RPMI7951 (cell line): ENCODE measurements around the gene NUP188. TPM values are rescaled to one million over a fixed set of nuclear protein-coding genes. Genes with fewer than 3 reads are reported as not detected.

ENCODE experiments used
- DNase-seq: peaks from one replicate; pipeline ENCODE4 v3.0.0-alpha.2; 2012; ENCODE audit warnings: low read depth
- total RNA-seq: library from RNA; depleted of rRNA; stranded (reverse); fragments of >200 nt; shearing (Covaris generic); gene quantifications from 2 replicates; pipeline ENCODE4 v1.2.3, GENCODE V29; 2014

The NUP188 gene
- total RNA-seq, 1 experiment from 2014 or later, result 33.4 TPM

DNA sequence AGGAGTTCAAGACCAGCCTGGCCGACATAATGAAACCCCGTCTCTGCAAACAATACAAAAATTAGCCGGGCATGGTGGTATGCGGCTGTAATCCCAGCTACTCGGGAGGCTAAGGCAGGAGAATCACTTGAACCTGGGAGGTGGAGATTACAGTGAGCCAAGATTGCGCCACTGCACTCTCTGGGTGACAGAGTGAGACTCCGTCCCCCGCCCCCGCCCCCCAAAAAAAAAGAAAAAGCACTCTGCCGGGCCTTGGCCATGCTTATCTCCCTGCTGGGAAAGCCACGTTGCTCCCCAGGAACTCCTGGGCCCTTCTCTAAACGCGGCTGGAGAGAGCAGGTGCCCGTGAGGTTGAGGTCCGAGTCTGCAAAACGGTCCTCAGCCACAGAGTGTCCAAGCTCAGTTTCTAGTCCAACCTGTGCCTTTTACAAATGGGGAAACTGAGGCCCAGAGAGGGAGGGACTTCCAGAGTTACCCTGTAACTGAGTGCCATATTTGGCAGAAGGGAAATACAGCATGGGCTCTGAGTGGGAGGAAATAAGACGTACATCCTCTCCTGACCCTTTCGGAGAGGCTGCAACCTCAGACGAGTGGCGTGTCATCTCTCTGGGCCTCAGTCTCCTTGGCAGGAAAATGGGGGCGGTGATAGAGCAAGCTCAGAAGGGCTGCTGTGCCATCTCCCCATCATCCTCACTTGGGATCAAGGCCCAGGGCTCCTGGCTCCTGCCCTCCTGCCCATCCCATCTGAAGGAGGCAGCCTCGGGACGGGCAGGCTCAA lies 33.3 kb upstream of the NUP188 start:
- DNase-seq, result no peak

DNA sequence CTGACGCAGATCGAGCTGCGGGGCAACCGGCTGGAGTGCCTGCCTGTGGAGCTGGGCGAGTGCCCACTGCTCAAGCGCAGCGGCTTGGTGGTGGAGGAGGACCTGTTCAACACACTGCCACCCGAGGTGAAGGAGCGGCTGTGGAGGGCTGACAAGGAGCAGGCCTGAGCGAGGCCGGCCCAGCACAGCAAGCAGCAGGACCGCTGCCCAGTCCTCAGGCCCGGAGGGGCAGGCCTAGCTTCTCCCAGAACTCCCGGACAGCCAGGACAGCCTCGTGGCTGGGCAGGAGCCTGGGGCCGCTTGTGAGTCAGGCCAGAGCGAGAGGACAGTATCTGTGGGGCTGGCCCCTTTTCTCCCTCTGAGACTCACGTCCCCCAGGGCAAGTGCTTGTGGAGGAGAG lies 31.3 kb upstream of the NUP188 start:
- DNase-seq, result peak; percentile 48

DNA sequence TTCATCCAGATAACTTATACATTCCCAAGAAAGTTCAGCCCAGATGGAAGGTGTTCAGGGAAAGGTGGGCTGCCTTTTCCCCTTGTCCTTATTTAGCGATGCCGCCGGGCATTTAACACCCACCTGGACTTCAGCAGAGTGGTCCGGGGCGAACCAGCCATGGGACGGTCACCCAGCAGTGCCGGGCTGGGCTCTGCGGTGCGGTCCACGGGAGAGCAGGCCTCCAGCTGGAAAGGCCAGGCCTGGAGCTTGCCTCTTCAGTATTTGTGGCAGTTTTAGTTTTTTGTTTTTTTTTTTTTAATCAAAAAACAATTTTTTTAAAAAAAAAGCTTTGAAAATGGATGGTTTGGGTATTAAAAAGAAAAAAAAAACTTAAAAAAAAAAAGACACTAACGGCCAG lies 30.8 kb upstream of the NUP188 start:
- DNase-seq, result no peak

DNA sequence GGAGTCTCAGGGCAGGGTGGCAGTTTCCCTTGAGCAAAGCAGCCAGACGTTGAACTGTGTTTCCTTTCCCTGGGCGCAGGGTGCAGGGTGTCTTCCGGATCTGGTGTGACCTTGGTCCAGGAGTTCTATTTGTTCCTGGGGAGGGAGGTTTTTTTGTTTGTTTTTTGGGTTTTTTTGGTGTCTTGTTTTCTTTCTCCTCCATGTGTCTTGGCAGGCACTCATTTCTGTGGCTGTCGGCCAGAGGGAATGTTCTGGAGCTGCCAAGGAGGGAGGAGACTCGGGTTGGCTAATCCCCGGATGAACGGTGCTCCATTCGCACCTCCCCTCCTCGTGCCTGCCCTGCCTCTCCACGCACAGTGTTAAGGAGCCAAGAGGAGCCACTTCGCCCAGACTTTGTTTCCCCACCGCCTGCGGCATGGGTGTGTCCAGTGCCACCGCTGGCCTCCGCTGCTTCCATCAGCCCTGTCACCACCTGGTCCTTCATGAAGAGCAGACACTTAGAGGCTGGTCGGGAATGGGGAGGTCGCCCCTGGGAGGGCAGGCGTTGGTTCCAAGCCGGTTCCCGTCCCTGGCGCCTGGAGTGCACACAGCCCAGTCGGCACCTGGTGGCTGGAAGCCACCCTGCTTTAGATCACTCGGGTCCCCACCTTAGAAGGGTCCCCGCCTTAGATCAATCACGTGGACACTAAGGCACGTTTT lies 30.2 kb upstream of the NUP188 start:
- no peak for DNase-seq

DNA sequence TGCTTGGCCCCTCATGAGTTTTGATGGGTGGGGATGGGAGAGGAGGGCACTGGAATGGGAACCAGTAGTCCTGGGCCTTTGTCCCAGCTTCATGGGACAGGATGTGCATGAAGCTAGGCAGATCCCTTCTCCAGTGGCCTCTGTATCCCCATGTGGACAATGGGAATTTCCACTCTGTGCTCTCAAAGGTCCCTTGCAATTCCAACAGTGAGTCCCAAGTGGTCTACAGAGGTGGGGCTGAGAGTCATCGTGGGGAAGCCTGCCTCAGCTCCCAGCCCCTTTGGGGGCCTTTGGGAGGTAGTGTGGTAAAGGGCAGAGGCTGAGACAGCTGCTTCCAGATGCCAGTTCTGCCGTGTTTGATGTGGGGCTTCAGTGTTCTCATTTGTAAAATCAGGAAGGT lies 28.6 kb upstream of the NUP188 start:
- no peak for DNase-seq

DNA sequence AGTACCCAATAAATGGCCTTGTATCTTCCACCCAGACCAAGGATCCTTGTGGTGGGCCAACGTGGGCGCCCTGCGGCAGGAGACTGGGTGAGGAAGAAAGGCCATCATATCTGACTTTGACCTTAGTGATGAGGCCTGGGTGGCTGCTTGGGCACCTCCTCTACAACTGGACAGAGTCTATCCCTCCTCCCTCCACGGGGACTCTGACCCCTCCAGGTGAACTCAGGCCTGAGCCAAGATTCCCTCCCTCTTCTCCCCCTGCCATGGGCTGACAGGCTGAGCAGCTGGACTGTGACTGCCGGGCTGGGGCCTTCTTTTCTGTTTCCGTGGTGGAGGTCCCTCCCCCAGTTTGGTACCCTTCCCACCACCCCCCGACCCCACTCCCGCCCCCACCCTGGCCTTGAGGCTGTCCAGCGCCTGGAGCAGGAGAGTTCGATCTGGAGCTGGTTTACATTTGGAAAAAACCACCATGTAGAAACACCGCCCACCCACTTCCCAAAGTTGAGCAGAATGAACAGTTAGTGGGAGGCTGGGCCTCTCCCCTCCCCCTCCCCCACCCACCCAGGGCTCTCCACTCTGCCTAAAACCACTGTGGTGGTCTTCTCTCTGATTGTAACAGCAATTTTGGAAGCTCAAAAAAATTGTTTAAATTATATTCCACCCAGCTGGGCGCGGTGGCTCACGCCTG lies 28.0 kb upstream of the NUP188 start:
- DNase-seq, result no peak

DNA sequence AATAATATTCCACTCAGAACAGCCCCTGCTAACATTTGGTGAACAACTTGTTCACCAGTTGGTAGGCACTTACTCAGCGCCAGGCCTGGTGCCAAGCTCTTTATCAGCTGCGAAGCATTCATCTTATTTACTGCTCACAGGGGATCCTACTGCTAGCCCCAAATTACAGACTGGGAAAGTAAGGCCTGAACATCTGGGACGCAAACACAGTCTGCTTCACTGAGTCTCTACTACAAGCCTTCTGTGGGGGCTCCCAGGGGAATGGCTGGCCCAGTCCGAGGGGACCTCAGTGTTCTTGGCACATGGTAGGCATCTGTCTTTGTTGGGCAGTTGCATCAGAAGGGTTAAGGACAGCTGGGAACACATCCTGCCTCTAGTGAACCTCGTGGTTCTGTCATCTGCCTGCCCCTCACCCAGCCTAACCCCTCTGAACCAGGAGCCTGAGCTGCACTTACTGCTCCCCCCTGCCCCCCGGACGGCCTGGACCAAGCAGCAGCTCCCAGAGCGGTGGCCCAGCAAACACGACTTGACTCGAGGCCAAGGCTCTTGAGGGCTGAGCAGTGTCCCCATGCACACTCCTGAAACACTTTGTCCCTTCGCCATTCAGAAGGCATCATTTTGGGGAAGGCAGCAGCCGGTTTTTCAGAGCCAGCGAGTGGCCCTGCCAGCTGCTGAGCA lies 27.0 kb upstream of the NUP188 start, which contains the start of gene PHYHD1:
TSS of gene PHYHD1 (plus strand) at position 602 of the 678 bp plus-strand sequence. CDS start 1,342 bp downstream, outside the sequence.
- DNase-seq, result peak; percentile 40

DNA sequence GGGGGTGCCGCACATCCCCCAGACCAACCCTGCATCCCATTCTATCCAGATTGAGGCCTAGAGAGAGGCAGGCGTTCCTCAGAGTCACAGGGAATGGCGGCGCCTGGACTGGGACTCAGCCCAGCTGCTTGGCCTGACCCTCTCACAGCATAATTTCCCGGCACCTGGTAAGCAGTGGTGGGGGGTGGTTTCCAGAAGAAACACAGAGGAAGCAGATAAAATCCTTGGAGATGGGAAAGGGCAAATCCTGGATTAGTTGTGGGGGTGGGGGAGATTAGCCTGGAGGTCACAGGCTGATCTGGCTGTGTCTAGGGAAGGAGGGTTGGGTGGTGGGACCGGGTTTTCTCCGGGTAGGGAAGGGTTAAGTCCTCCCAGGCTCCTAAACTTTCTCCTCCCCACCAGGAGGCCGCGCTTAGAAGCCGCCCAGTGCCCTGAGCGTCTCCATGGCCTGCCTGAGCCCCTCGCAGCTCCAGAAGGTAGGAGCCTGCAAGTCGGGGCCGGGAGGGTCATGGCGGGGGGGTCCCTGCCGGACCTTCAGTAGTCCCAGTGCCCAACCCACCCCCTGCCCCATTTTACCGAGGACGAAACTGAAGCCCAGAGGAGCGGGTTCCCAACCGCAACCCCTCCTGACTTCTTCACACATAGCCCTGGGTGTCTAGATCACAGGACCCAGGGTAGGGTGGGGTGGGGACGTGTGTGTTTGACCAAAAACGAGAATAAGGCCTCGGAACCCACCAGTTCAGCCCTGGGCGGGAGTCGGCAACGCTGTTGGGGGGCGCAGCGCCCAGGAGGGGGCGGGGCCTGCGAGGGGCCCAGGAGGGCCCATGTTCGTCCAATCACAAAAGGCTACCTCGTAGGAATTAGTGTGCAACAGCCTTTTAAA lies 25.4 kb upstream of the NUP188 start:
- DNase-seq, result peak; percentile 15

DNA sequence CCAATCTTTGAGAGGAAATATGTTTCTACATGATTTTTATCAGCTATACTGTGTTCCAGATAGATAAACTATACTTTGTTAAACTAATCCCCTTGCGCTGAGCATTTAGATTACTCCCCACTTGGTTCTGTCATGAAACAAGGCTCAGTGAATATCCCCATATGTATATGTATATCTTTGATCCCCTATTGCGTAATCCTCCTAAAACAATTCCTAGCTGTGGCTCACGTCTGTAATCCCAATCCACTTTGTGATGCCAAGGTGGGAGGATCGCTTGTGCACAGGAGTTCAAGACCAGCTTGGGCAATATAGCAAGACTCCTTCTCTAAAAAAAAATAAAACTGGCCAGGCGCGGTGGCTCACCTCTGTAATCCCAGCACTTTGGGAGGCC lies 24.0 kb upstream of the NUP188 start:
- no peak for DNase-seq

DNA sequence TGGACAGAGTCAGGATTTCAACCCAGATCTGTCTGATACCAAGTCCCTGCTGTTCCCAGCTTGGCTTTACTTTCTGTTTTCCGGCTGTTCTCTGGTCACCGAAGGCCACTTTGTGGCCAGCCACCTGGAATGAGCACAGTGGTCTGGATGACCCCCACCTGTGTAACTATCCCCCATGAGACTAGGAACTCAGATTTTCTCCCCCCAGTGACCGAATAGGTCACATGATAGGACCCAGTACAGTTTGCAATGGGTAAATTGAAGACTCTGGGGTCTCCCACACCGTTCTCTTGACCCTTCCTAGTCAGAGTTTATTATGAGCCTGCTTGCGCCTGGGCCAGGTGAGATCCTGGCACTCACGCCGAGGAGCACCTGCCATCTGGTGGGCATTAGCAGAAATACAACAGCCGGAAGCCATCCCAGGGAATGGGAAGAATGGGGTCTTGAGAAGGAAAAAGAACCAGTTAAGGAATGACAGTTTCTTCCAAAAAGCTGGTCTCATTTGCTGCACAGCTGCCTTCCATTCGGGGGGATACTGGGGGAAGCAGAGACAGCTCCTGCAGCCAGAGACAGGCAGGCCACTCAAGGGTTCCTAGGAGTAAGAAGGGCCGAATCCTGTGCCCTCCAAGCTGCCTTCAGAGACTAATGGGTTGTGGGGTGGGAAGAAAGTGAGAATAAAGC lies 19.6 kb upstream of the NUP188 start:
- peak; percentile 30 for DNase-seq

DNA sequence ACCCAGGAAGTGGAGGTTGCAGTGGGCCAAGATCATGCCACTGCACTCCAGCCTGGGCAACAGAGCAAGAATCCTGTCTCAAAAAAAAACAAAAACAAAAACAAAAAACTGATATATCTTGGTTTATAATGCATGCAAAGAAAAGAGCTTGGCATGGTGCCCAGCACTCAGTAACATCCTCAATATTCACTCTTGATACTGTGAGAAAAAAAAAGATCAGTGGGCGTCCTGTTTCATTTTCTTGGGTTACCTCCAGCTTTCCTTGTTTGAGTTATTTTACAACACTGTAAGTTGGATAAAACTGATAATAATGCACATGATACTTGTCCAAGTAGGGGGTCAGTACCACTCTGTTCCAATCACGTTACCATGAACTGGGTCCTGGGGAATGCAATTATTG lies 18.9 kb upstream of the NUP188 start:
- DNase-seq, result no peak

DNA sequence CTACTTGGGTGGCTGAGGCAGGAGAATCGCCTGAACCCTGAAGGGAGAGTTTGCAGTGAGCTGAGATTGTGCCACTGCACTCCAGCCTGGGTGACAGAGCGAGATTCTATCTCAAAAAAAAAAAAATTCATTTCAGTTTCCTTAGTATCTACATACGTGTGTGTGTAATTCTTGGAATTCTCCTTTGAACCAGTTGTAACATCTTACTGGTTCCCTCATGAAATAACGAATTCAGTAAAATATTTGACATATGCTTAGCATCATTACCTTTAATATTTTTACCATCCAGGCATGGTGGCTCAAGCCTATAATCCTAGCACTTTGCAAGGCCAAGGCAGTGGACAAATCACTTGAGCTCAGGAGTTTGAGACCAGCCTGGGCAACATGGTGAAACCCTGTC lies 17.9 kb upstream of the NUP188 start:
- DNase-seq, result no peak

DNA sequence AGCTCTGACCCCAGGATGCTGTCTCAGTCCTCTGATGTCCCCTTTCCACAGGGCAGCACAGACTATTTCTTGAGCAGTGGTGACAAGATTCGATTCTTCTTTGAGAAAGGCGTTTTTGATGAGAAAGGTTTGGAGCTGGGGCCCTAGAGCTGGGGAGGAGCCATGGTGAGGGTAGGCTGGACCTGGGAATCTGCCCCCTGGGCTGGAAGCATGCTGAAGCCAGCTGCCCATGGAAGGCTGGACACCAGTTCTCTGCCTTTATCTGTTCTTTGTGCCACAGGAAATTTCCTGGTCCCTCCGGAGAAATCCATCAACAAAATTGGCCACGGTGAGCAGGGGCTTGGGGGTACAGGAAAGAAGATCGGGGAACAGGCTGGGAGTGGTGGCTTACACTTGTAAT lies 13.8 kb upstream of the NUP188 start:
- no peak for DNase-seq

DNA sequence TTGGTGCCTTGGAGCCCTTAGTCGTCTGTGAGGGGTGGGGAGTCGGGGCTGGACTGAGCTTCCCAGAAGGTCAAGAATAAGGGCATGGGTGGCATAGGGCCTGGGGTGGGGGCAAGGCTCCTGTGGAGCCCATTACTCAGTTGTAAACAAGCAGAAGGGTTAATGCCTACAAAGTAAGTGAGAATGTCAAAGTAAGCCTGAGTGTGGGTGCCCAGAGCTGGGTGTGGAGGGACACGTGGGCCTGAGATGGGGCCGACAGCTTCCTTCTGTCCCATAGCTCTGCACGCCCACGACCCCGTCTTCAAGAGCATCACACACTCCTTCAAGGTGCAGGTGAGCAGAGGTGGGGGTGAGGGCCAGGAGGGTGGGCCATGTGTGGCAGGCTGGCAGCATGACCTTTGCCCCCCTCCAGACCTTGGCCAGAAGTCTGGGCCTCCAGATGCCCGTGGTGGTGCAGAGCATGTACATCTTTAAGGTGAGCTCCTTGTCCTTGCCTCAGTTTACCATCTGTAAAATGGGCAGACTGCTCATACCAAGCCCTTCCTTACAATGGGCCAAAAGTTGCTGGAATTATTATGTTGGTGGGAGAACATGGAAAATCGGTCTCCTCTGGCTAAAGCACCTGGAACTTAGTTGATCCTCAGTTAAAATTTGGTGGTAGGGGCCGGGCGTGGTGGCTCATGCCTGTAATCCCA lies 11.2 kb upstream of the NUP188 start:
- DNase-seq, result no peak

DNA sequence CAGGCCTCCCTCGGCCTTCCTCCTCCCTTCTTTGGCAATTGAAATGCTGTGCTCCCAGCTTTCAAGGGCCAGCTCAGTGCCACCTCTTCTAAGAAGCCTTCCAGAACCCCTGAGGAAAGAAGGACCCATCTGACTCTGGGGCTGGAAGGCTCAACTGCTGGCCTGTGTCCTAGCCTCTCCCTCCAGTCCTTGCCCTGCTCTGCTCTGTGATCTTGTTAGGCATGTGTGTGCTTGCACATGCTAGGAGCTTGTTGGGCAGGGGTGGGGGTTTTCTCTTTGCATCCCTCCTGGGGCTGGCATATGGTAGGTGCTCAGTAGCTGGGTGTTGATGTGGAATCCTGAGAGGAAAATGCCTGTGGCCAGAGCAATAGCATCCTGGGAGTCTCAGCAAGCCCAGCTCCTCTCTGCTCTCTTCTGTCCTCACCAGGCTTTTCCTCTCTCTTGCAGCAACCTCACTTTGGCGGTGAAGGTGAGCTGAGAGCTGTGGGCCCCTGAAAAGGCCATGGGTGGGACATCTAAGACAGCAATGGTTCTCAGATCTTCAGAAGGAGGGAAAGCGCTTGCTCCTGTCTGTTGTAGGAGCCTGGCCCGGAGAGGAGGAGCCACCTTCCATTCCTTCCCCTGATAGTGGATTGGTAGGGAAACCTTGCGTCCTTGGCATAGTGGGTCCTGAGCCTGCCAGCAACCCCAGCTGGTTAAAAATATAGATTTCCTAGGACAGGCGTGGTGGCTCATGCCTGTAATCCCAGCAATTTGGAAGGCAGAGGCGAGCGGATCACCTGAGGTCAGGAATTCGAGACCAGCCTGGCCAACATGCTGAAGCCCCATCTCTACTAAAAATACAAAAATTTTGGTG lies 10.0 kb upstream of the NUP188 start:
- no peak for DNase-seq

DNA sequence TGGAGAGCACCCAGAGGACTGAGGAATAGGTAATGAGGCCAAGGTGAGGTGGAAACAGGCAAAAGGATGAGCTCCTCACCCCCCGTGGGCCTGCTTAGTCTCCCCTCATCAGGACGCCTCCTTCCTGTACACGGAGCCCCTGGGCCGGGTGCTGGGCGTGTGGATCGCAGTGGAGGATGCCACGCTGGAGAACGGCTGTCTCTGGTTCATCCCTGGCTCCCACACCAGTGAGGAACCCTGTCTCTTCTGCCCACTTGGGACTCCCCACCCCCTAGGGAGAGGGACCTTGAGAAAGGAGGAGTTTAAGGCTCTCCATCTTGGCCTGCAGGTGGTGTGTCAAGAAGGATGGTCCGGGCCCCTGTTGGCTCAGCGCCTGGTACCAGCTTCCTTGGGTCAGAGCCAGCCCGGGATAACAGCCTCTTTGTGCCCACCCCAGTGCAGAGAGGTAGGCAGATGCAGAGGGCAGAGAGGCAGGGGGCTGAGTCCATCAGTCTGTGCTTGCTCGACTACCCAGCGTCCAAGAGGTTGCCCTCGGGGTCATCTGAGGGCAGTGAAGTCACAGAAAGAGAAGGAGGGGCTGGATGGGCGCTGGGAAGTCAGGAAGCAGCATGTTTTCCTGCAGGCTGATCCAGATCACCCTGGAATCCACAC lies 7.1 kb upstream of the NUP188 start:
- no peak for DNase-seq

DNA sequence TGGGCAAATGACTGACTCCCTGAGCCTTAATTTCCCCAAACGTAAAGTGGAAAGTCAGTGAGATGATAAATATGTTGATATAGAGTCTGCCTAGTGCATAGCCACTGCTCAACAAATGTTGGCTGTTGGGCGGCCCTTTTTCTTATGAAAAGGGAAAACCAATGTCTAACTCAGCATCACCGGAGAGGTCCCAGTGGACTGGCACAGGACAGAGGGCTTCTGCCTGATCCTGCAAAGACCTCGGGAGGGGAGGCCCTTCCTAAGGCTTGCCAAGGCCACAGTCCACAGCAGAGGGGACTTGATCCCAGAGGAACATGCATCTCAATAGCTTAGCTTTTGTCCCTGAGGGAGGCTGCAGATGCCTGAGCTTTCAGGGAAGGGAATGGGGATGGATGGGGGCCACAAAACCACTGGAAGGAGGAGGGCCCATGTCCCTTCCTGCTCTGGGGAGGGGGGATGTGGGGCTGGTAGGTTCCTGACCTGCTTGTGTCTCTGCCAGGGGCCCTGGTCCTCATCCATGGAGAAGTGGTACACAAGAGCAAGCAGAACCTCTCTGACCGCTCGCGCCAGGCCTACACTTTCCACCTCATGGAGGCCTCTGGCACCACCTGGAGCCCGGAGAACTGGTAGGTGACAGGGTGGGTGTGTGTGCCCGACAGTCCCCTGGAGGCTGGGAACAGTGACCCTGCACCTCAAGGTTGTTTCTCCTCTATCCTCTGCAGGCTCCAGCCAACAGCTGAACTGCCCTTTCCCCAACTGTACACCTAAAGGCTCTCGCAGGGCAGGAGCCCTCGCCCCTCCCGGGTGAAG lies 6.3 kb upstream of the NUP188 start:
- DNase-seq, result no peak
